Measurements from ENCODE around the gene PTPRN2.

PTPRN2 gene

GRCh38 chr7:157837561-157837960 lies 750.1 kb downstream of the PTPRN2 start:
- no peak for TF ChIP-seq CTCF (IDR thresholded peaks at IDR 0.05; ENCODE audit: low read depth, low read length)
- H3K4me3 ChIP-seq (ENCODE audit: low read depth, low read length), result no peak overlapping the region

DNA sequence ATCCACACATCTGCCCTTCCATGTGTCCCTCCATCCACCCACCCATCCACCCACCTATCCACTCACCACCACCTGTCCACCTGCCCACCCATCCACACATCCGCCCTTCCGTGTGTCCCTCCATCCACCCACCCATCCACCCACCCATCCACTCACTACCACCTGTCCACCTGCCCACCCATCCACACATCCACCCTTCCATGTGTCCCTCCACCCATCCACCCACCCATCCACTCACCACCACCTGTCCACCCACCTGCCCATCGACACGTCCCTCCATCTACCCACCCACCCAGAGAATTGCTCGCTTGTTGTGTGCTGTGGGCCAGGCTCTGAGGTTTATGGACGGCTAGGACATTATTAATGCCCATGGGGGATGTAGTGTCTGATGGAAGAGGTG lies 750.6 kb downstream of the PTPRN2 start:
- TF ChIP-seq CTCF (IDR thresholded peaks at IDR 0.05; ENCODE audit: low read depth, low read length), result no peak
- H3K4me3 ChIP-seq (ENCODE audit: low read depth, low read length), result no peak overlapping the region

DNA sequence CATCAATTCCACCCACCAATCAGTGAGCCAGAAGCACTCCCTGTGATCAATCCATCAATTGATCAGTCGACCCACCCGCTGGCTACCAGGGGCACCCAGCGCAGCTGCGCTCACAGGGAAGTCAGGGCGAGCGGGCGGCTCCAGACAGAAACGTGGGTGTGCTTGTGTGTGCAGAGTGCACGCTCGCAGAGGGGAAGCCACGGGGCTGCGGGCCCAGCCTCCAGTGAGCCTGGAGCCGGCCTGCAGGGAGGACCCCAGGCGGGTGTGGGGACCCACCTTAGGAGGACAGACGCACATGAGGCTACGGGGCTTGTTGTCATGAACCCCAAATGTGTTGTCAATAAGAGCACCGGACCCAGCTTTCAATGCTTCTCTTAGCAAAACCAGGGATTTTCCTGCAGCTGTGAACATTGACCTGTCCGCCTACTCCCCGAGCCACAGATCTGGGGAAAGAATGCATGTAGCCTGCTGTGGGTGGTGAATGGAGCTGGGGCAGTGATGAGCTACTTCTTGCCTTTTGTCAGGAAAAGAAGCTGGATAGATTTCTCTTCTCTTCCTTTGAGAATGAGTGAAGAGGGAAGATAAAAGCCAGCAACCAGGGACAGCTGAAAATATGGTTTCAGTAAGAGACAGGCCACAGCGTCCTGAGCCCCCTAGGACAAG lies 753.0 kb downstream of the PTPRN2 start:
- no peak overlapping the region for H3K4me3 ChIP-seq (ENCODE audit: low read depth, low read length)
- no peak for TF ChIP-seq CTCF (IDR thresholded peaks at IDR 0.05; ENCODE audit: low read depth, low read length)

DNA sequence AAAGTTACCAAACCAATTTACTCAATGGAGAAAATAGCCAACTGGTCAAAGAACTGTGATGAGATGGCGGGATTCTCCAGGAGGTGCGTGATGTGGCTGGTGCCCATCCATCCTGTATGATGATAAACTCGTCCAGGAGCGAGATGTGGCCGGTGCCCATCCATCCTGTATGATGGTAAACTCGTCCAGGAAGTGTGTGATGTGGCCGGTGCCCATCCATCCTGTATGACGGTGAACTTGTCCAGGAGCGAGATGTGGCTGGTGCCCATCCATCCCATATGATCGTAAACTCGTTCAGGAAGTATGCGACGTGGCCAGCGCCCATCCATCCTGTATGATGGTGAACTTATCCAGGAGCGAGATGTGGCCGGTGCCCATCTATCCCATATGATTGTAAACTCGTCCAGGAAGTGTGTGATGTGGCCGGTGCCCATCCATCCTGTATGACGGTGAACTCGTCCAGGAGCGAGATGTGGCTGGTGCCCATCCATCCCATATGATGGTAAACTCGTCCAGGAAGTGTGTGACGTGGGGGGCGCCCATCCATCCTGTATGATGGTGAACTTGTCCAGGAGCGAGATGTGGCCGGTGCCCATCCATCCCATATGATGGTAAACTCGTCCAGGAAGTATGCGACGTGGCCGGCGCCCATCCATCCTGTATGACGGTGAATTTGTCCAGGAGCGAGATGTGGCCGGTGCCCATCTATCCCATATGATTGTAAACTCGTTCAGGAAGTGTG lies 754.6 kb downstream of the PTPRN2 start:
- no peak for TF ChIP-seq CTCF (IDR thresholded peaks at IDR 0.05; ENCODE audit: low read depth, low read length)
- no peak overlapping the region for H3K4me3 ChIP-seq (ENCODE audit: low read depth, low read length)

DNA sequence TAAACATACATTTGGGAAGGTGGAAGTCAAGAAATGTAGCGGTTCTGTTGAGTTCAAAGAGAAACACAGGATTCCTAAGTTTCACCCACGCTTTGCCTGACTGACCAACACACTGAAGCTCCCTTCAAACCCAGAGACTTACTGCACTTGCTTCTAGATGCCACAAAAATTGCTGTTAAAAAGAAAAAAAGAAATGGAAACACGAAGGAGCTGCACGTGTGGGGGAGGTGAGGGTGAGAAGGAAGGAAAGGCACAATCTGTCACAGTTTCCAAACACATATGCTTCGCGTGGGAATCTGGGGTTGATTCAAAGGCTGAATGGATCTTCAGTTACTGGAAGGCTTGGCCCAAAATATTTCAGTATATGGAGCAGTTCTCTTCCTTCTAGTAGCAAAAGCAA lies 755.2 kb downstream of the PTPRN2 start:
- H3K4me3 ChIP-seq (ENCODE audit: low read depth, low read length), result no peak overlapping the region
- no peak for TF ChIP-seq CTCF (IDR thresholded peaks at IDR 0.05; ENCODE audit: low read depth, low read length)

DNA sequence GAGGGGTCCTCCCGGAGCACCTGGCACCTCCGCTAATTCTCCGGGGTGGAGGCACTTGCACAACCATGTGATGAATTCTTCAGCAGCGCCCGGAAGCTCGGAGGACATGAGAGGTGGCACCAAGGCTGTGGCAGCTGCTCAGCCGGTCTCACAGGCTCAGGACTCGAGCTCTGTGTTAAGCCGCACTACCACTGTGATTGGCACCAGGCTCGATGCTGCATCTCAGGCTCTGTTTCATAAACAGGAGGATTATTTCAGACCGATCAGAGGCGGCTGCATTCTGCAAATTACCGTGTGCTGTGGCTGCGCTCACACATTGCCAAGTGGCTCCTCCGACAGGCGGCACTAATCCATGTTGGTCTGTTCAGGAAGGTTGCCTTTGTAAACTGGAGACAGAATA lies 755.6 kb downstream of the PTPRN2 start:
- H3K4me3 ChIP-seq (ENCODE audit: low read depth, low read length), result no peak overlapping the region
- TF ChIP-seq CTCF (IDR thresholded peaks at IDR 0.05; ENCODE audit: low read depth, low read length), result no peak

- H3K4me3 ChIP-seq (ENCODE audit: low read depth, low read length), result no peak overlapping the region
- TF ChIP-seq CTCF (IDR thresholded peaks at IDR 0.05; ENCODE audit: low read depth, low read length), result no peak
Measured at GRCh38 chr7:157831143-157831905, 756.3 kb downstream of the PTPRN2 start.

All from WI38 (cell line).